Transverse colon (tissue), 4 donors: ENCODE data around the gene GABRG3.

ENCODE experiments used
- EP300 ChIP-seq: sonication (generic); formaldehyde crosslinking; IDR thresholded peaks from one replicate; pipeline ENCODE4 v1.6.1; 2017; ENCODE audit warnings: antibody characterized with exemption, low read depth
- POLR2AphosphoS5 ChIP-seq, 3 donors: sonication (generic); formaldehyde crosslinking; IDR thresholded peaks; one replicate each; pipeline ENCODE4 v1.6.1; 2016; ENCODE audit warnings: antibody characterized with exemption in 3 of 3
- TF ChIP-seq, protein P1 (sequence below), 5 experiments: fragments of 200-600 bp in 3 of 5; fragments of 450-650 bp in 2 of 5; sonication (generic) in 3 of 5; IDR thresholded peaks; 1 replicate in 2 of 5; 2 replicates in 3 of 5; pipeline ENCODE4 v1.5.1; 2016 to 2017; ENCODE audit warnings: antibody characterized with exemption in 5 of 5, inconsistent platforms in 3 of 5, mild to moderate bottlenecking in 2 of 5, moderate library complexity in 1 of 5

DNA sequence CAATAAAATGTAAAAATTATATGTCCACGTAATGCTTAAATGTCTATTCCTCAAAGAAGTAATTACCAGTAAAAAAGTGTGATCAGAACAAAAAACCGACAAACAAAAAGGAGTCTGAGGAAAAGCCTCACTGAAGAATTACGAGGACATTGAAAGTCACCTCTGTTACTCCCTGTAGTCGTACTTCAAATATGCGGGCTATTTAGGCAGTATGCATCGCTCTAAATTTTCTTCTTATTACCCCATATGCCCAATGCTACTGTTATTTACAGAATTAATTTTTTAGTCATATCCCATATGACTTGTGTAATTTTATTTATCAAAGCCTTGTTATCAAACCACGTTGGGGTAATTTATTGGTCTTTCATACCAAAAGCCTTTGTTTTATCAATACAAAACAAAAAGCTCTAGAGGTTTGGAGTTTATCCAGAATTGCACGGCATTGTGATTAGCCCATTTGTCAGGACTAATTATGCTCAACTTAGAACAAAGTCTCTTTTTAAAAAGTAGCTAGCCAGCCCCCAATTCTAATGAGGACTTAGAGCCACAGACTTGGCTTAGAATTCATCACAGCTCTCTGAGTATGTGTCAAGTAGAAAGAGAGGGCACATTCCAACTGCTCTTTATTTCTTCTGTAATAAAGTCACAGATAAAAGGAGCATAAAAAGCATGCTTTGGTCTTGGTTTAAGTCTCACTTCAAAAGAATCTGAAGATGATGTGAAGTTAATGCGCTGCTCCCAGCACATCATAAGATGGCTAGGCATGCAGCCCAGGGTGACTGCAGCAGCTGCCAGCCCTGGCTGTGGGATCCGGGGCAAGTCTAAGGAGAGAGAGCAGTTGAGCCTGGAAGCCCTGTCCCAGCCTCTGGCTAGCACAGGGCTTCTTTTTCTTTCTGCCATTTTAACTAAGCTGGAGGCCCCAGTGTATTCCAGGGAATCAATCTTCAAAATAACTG is 521.0 kb downstream of the GABRG3 start:
- TF ChIP-seq, protein P1, sequence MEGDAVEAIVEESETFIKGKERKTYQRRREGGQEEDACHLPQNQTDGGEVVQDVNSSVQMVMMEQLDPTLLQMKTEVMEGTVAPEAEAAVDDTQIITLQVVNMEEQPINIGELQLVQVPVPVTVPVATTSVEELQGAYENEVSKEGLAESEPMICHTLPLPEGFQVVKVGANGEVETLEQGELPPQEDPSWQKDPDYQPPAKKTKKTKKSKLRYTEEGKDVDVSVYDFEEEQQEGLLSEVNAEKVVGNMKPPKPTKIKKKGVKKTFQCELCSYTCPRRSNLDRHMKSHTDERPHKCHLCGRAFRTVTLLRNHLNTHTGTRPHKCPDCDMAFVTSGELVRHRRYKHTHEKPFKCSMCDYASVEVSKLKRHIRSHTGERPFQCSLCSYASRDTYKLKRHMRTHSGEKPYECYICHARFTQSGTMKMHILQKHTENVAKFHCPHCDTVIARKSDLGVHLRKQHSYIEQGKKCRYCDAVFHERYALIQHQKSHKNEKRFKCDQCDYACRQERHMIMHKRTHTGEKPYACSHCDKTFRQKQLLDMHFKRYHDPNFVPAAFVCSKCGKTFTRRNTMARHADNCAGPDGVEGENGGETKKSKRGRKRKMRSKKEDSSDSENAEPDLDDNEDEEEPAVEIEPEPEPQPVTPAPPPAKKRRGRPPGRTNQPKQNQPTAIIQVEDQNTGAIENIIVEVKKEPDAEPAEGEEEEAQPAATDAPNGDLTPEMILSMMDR (IDR thresholded peaks at IDR 0.05): no peak
- no peak for TF ChIP-seq POLR2AphosphoS5 (IDR thresholded peaks at IDR 0.05)
- TF ChIP-seq EP300: no peak
